ENCODE results near the gene HBZ. TPM values are rescaled to one million over a fixed set of nuclear protein-coding genes. Genes with fewer than 3 reads are reported as not detected.
"Not testable (repeated sequence)": the region's sequence is repeated elsewhere in the genome, so short reads cannot be mapped to it uniquely, and the experiment has no call there.

HBZ gene
- total and polyA plus RNA-seq, 3 donors from 2014 or later, result 1.1 to 9.0 (median 3.7) TPM

- H3K4me1 ChIP-seq, result peaks cover 4% of the 10 kb centered on the region
- DNase-seq, result no peak
- no peaks in the 10 kb centered on the region for H3K36me3 ChIP-seq (ENCODE audit: low read depth, missing control alignments)
- H3K9me3 ChIP-seq, result no peaks in the 10 kb centered on the region
- TF ChIP-seq CTCF (IDR thresholded peaks at IDR 0.05) (no peak), POLR2A (IDR thresholded peaks at IDR 0.05) (no peak)
- H3K4me3 ChIP-seq, result no peak overlapping the region
- no peak overlapping the region for H3K27ac ChIP-seq
- 65 to 72% methylated on average over 6 of the region's 6 CpGs for WGBS, 2 donors
- intact Hi-C loops (cut with DNase I; ENCODE audit: low total_unique reads), result no loop called here
- H3K27me3 ChIP-seq, result no peaks in the 10 kb centered on the region
Measured at GRCh38 chr16:159136-159849, 6.8 kb downstream of the HBZ start.

GRCh38 chr16:160242-160641 is 7.8 kb downstream of the HBZ start:
- H3K36me3 ChIP-seq (ENCODE audit: low read depth, missing control alignments); intact Hi-C loops (cut with DNase I; ENCODE audit: low total_unique reads); H3K27ac ChIP-seq; DNase-seq; H3K9me3 ChIP-seq; H3K27me3 ChIP-seq; H3K4me1 ChIP-seq; H3K4me3 ChIP-seq: not testable (repeated sequence)
- WGBS, 2 donors, result 63 to 94% methylated on average over 4 to 16 of the region's 20 CpGs

- no peak overlapping the region for H3K27ac ChIP-seq
- no peaks in the 10 kb centered on the region for H3K27me3 ChIP-seq
- intact Hi-C loops (cut with DNase I; ENCODE audit: low total_unique reads), result no loop called here
- no peak for DNase-seq
- H3K4me3 ChIP-seq, result no peak overlapping the region
- no peaks in the 10 kb centered on the region for H3K9me3 ChIP-seq
- no peaks in the 10 kb centered on the region for H3K36me3 ChIP-seq (ENCODE audit: low read depth, missing control alignments)
- peaks cover 7% of the 10 kb centered on the region for H3K4me1 ChIP-seq
- no peak for TF ChIP-seq CTCF (IDR thresholded peaks at IDR 0.05)
- TF ChIP-seq POLR2A (IDR thresholded peaks at IDR 0.05), result no peak
- WGBS, 2 donors, result 69 to 71% methylated on average over 10 to 18 of the region's 18 CpGs
Measured at GRCh38 chr16:160691-161190, 8.3 kb downstream of the HBZ start.

GRCh38 chr16:162271-162991 is 10.0 kb downstream of the HBZ start:
- TF ChIP-seq POLR2A (IDR thresholded peaks at IDR 0.05) (no peak), CTCF (IDR thresholded peaks at IDR 0.05) (no peak)
- H3K9me3 ChIP-seq, result no peaks in the 10 kb centered on the region
- H3K4me3 ChIP-seq, result no peak overlapping the region
- intact Hi-C loops (cut with DNase I; ENCODE audit: low total_unique reads), result no loop called here
- H3K27ac ChIP-seq, result no peak overlapping the region
- no peaks in the 10 kb centered on the region for H3K36me3 ChIP-seq (ENCODE audit: low read depth, missing control alignments)
- H3K27me3 ChIP-seq, result no peaks in the 10 kb centered on the region
- DNase-seq, result no peak
- H3K4me1 ChIP-seq, result peaks cover 15% of the 10 kb centered on the region
- 84 to 85% methylated on average over 11 to 13 of the region's 13 CpGs for WGBS, 2 donors

GRCh38 chr16:163139-163538 is 10.7 kb downstream of the HBZ start:
- H3K4me3 ChIP-seq; H3K36me3 ChIP-seq (ENCODE audit: low read depth, missing control alignments); DNase-seq; H3K27me3 ChIP-seq; H3K9me3 ChIP-seq; H3K27ac ChIP-seq; intact Hi-C loops (cut with DNase I; ENCODE audit: low total_unique reads): not testable (repeated sequence)
- H3K4me1 ChIP-seq, result peaks cover 15% of the 10 kb centered on the region
- WGBS, 2 donors, result 94 to 100% methylated on average over 3 to 8 of the region's 10 CpGs

GRCh38 chr16:163696-164095 is 11.3 kb downstream of the HBZ start:
- 40 to 56% methylated on average over 1 to 3 of the region's 3 CpGs for WGBS, 2 donors
- H3K4me3 ChIP-seq; intact Hi-C loops (cut with DNase I; ENCODE audit: low total_unique reads); H3K9me3 ChIP-seq; H3K27ac ChIP-seq; H3K27me3 ChIP-seq; H3K36me3 ChIP-seq (ENCODE audit: low read depth, missing control alignments); DNase-seq: not testable (repeated sequence)
- peaks cover 15% of the 10 kb centered on the region for H3K4me1 ChIP-seq

- H3K36me3 ChIP-seq (ENCODE audit: low read depth, missing control alignments); H3K27me3 ChIP-seq; DNase-seq; H3K9me3 ChIP-seq; H3K27ac ChIP-seq; H3K4me3 ChIP-seq; intact Hi-C loops (cut with DNase I; ENCODE audit: low total_unique reads): not testable (repeated sequence)
- H3K4me1 ChIP-seq, result peaks cover 15% of the 10 kb centered on the region
- WGBS, 2 donors, result no CpG with 5 or more reads among the region's 80 CpGs
Measured at GRCh38 chr16:164134-164823, 11.8 kb downstream of the HBZ start.
